B cell (primary cell): ENCODE measurements around the gene ARL4A. TPM values are rescaled to one million over a fixed set of nuclear protein-coding genes. Genes with fewer than 3 reads are reported as not detected.

Experiments used
- ATAC-seq: fragments of 200-7000 bp; cut with Tn5 transposase; one replicate; pipeline ENCODE4 v1.10.0; 2021; ENCODE audit warnings: low read depth, mild to moderate bottlenecking, moderate number of reproducible peaks, moderate library complexity
- CTCF ChIA-PET: fragments of 350-600 bp; sonication (Branson Sonifier 250); formaldehyde crosslinking; loops from one replicate; lab custom pipeline; 2021; ENCODE audit warnings: antibody characterized with exemption, inconsistent platforms; lab: Charles Lee
- POLR2A ChIA-PET: fragments of 350-600 bp; sonication (Branson Sonifier 250); formaldehyde crosslinking; loops from one replicate; lab custom pipeline; 2021; ENCODE audit warnings: antibody characterized with exemption; lab: Charles Lee
- DNase-seq: peaks from one replicate; pipeline ENCODE4 v3.0.0; 2013
- H2AFZ ChIP-seq: 2 replicates; pipeline ENCODE4 v1.6.1; 2012; ENCODE audit warnings: mild to moderate bottlenecking, low read depth, low read length; ENCODE audit not compliant: insufficient read depth, poor library complexity, severe bottlenecking
- H3K27ac ChIP-seq, 2 donors: 1 replicate in 1 of 2; 2 replicates in 1 of 2; pipeline ENCODE4 v1.5.1; 2012 to 2013; ENCODE audit warnings: low read length in 2 of 2, mild to moderate bottlenecking in 2 of 2, moderate library complexity in 1 of 2
- H3K27me3 ChIP-seq, 4 experiments: fragments of 200-600 bp in 1 of 4; sonication (generic) in 1 of 4; replicated peaks in 1 of 4; 1 replicate in 2 of 4; 2 replicates in 2 of 4; pipeline versions ENCODE4 v1.6.1 to v1.7.0; 2013 to 2016; ENCODE audit warnings: low read length in 3 of 4, mild to moderate bottlenecking in 2 of 4, mixed read lengths in 1 of 4, moderate library complexity in 1 of 4; ENCODE audit not compliant: insufficient read depth in 4 of 4, control insufficient read depth in 3 of 4; ENCODE audit errors: control extremely low read depth in 1 of 4
- H3K36me3 ChIP-seq, 2 experiments: replicated peaks in 1 of 2; 1 replicate in 1 of 2; 2 replicates in 1 of 2; pipeline versions ENCODE4 v1.6.1 to v1.7.1; 2013; ENCODE audit warnings: low read length in 1 of 2; ENCODE audit not compliant: insufficient read depth in 2 of 2, control insufficient read depth in 1 of 2; ENCODE audit errors: control extremely low read depth in 1 of 2, extremely low read depth in 1 of 2
- H3K4me1 ChIP-seq, 2 donors: fragments of 200-600 bp in 1 of 2; sonication (generic) in 1 of 2; 1 replicate in 1 of 2; 2 replicates in 1 of 2; pipeline versions ENCODE4 v1.5.1 to v1.6.1; 2013 to 2017; ENCODE audit warnings: low read length in 2 of 2; ENCODE audit not compliant: control insufficient read depth in 2 of 2, insufficient read depth in 2 of 2
- H3K4me2 ChIP-seq: replicated peaks from 2 replicates; pipeline ENCODE3; 2012; ENCODE audit warnings: mild to moderate bottlenecking, low read depth, low read length; ENCODE audit not compliant: poor library complexity, severe bottlenecking
- H3K4me3 ChIP-seq, 5 experiments: fragments of 200-600 bp in 1 of 5; sonication (generic) in 1 of 5; 1 replicate in 3 of 5; 2 replicates in 2 of 5; pipeline versions ENCODE4 v1.5.1 to v1.7.0; 2011 to 2016; ENCODE audit warnings: low read length in 4 of 5, mild to moderate bottlenecking in 4 of 5, low read depth in 2 of 5, control low read depth in 1 of 5, moderate library complexity in 1 of 5; ENCODE audit not compliant: insufficient read depth in 1 of 5; ENCODE audit errors: control extremely low read depth in 1 of 5, extremely low read depth in 1 of 5
- H3K79me2 ChIP-seq: fragments of 200-600 bp; sonication (generic); one replicate; pipeline ENCODE4 v1.6.0; 2016; ENCODE audit warnings: low read length; ENCODE audit not compliant: control insufficient read depth, insufficient read depth
- H3K9ac ChIP-seq: fragments of 200-600 bp; sonication (generic); 2 replicates; pipeline ENCODE4 v1.6.1; 2017; ENCODE audit warnings: mild to moderate bottlenecking, low read length, moderate library complexity
- H3K9me3 ChIP-seq, 3 donors: one replicate each; pipeline versions ENCODE4 v1.6.1 to v1.7.1; 2013; ENCODE audit warnings: low read length in 2 of 3; ENCODE audit not compliant: control insufficient read depth in 2 of 3, insufficient read depth in 1 of 3; ENCODE audit errors: control extremely low read depth in 1 of 3
- H4K20me1 ChIP-seq: 2 replicates; pipeline ENCODE4 v1.6.0; 2012; ENCODE audit warnings: mild to moderate bottlenecking, low read length; ENCODE audit not compliant: insufficient read depth, control insufficient read depth, poor library complexity, severe bottlenecking
- H3K27ac Mint-ChIP-seq: one replicate; pipeline ENCODE4 v1.8.0; 2021; ENCODE audit warnings: mixed read lengths
- H3K27me3 Mint-ChIP-seq: one replicate; pipeline ENCODE4 v1.8.0; 2021; ENCODE audit warnings: mixed read lengths
- H3K4me1 Mint-ChIP-seq: one replicate; pipeline ENCODE4 v1.8.0; 2021; ENCODE audit warnings: mixed read lengths
- H3K4me3 Mint-ChIP-seq: one replicate; pipeline ENCODE4 v1.8.0; 2021; ENCODE audit warnings: mixed read lengths
- H3K9me3 Mint-ChIP-seq: one replicate; pipeline ENCODE4 v1.8.0; 2022; ENCODE audit warnings: mixed read lengths; ENCODE audit not compliant: insufficient read depth
- EZH2 ChIP-seq: IDR thresholded peaks from 2 replicates; pipeline ENCODE4 v1.6.1; 2012; ENCODE audit warnings: borderline replicate concordance, low read depth, mild to moderate bottlenecking, moderate library complexity, low read length; ENCODE audit not compliant: insufficient read depth, poor library complexity, severe bottlenecking
- WGBS: methylation state at CpG from one replicate; pipeline ENCODE4 v1.1.5; 2013; ENCODE audit warnings: missing lambda C conversion rate; ENCODE audit not compliant: insufficient coverage; 5-methylcytosine and 5-hydroxymethylcytosine counted together
- intact Hi-C: fragments of 100-400 bp; cut with micrococcal nuclease; formaldehyde crosslinking; loops from one replicate; pipeline ENCODE4 v1.10.0; 2022
- polyA plus RNA-seq: library from polyadenylated mRNA; depleted of rRNA; stranded (reverse); fragments of >200 nt; gene quantifications from 2 replicates; pipeline ENCODE4 v1.2.3, GENCODE V29; 2012
- total RNA-seq, 2 donors: library from RNA; stranded (reverse); fragments of 120-200 nt in 1 of 2; gene quantifications; 1 replicate in 1 of 2; 2 replicates in 1 of 2; pipeline versions ENCODE4 v1.2.3 to v1.2.4, GENCODE V29; 2013 to 2022
- TF ChIP-seq, protein P1 (sequence below): fragments of 200-600 bp; IDR thresholded peaks from one replicate; pipeline ENCODE4 v1.8.0; 2022; ENCODE audit warnings: antibody characterized with exemption, mild to moderate bottlenecking

Gene ARL4A
- total and polyA plus RNA-seq, 2 donors (not counting 1 experiment from before 2014, with no cell fraction given) = 14.2 to 100 TPM

DNA sequence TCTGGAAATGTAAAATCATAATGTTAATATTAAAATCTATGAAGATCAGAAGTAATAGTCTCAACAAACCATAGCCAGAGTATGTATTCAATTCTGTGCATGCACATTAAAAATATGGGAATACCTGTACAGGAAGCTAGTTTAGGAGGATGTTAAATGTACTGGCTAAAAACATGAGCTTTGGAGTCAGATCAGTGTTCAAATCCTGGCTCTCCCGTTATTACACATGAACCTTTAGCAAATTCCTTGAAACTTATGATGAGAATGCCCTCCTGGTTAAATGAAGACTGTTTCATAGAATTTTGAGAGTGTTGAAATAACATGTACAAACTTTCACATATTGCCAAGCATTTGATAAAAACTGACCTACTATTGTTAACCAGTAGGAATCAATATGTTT, 4.6 kb downstream of the ARL4A start:
- no peak overlapping the region for H2AFZ ChIP-seq
- H3K4me2 ChIP-seq = no peak overlapping the region
- ChIA-PET CTCF (no interaction called here), POLR2A (no interaction called here)
- no peak overlapping the region for H3K27ac ChIP-seq
- Mint-ChIP-seq H3K4me3 (no peak overlapping the region), H3K27me3 (no peaks in the 10 kb centered on the region), H3K9me3 (no peaks in the 10 kb centered on the region), H3K27ac (no peak overlapping the region), H3K4me1 (peaks cover 46% of the 10 kb centered on the region)
- ATAC-seq (no peak), DNase-seq (no peak)
- WGBS = no CpG with 5 or more reads among the region's 1 CpG
- no peak for TF ChIP-seq EZH2
- TF ChIP-seq, protein P1, sequence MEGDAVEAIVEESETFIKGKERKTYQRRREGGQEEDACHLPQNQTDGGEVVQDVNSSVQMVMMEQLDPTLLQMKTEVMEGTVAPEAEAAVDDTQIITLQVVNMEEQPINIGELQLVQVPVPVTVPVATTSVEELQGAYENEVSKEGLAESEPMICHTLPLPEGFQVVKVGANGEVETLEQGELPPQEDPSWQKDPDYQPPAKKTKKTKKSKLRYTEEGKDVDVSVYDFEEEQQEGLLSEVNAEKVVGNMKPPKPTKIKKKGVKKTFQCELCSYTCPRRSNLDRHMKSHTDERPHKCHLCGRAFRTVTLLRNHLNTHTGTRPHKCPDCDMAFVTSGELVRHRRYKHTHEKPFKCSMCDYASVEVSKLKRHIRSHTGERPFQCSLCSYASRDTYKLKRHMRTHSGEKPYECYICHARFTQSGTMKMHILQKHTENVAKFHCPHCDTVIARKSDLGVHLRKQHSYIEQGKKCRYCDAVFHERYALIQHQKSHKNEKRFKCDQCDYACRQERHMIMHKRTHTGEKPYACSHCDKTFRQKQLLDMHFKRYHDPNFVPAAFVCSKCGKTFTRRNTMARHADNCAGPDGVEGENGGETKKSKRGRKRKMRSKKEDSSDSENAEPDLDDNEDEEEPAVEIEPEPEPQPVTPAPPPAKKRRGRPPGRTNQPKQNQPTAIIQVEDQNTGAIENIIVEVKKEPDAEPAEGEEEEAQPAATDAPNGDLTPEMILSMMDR = no peak
- H3K9me3 ChIP-seq = no peaks in the 10 kb centered on the region
- H4K20me1 ChIP-seq = peaks cover 13% of the 10 kb centered on the region
- H3K9ac ChIP-seq = no peak overlapping the region
- H3K27me3 ChIP-seq = no peaks in the 10 kb centered on the region
- peaks cover 35% of the 10 kb centered on the region for H3K79me2 ChIP-seq
- H3K4me3 ChIP-seq = no peak overlapping the region
- peaks cover 0 to 1% of the 10 kb centered on the region in 2 experiments for H3K36me3 ChIP-seq
- intact Hi-C loops = no loop called here
- H3K4me1 ChIP-seq = peaks cover 11 to 12% of the 10 kb centered on the region in 2 donors

DNA sequence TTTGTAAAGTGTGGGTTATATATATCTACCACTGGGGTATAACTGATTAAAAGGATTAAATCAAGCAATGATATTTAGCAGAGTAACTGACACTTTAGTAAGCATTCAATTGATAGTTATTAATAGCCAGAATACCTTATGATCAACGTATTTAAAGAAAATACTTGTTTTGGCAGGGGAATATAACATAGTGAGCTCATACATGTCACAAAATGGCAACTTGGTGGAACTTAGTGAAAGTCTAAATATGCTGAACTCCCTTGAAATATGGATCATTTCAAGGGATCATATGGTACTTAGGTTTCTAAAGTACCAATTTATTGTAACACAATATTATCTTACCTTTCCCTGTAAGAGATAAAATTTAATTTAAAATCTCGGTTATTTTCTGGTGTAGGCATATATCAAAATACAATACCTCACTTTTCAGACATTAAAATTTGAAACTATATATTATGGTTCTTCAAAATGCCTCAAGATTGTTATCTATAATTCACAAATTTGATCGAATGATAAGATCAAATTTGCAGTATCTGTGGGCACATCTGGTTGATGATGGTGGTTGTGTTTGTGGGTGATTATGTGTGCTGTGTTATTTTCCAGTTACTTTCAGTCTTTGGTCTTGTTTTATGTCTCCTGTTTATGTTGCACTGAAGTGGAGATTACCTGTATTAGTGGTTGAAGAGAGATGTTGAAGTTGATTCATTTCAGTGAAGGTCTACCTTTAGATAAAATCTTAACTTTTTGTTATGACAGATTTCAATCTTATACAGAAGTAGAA, 5.2 kb downstream of the ARL4A start:
- WGBS = no CpG with 5 or more reads among the region's 3 CpGs
- POLR2A ChIA-PET = no interaction called here

More for the DNA sequence above, 5.2 kb downstream of the ARL4A start:
- peaks cover 9% of the 10 kb centered on the region for H4K20me1 ChIP-seq
- peaks cover 8 to 12% of the 10 kb centered on the region in 2 donors for H3K4me1 ChIP-seq
- intact Hi-C loops = no loop called here
- DNase-seq = no peak
- no peaks in the 10 kb centered on the region for H3K9me3 Mint-ChIP-seq
- no peak overlapping the region for H3K4me3 Mint-ChIP-seq
- H3K36me3 ChIP-seq = peaks cover 0 to 1% of the 10 kb centered on the region in 2 experiments
- no peaks in the 10 kb centered on the region for H3K27me3 Mint-ChIP-seq
- ATAC-seq = no peak
- H3K79me2 ChIP-seq = peaks cover 30% of the 10 kb centered on the region
- H3K27ac Mint-ChIP-seq = no peak overlapping the region
- CTCF ChIA-PET = no interaction called here
- no peaks in the 10 kb centered on the region for H3K27me3 ChIP-seq
- H3K9me3 ChIP-seq = no peaks in the 10 kb centered on the region
- H2AFZ ChIP-seq = no peak overlapping the region
- no peak for TF ChIP-seq EZH2
- TF ChIP-seq, protein P1 = no peak
- peaks cover 43% of the 10 kb centered on the region for H3K4me1 Mint-ChIP-seq
- no peak overlapping the region for H3K27ac ChIP-seq
- no peak overlapping the region for H3K9ac ChIP-seq
- no peak overlapping the region for H3K4me2 ChIP-seq
- no peak overlapping the region for H3K4me3 ChIP-seq
